PC-3 (cell line): Measurements from ENCODE around the gene IL6ST. TPM values are rescaled to one million over a fixed set of nuclear protein-coding genes. Genes with fewer than 3 reads are reported as not detected.

Source experiments
- ATAC-seq: fragments of 200-7000 bp; cut with Tn5 transposase; 2 replicates; pipeline ENCODE4 v1.9.1; 2020; ENCODE audit warnings: mild to moderate bottlenecking, moderate library complexity
- BruUV-seq: library from RNA; stranded (reverse); fragments of 400-500 nt; replicated peaks from 2 replicates; lab custom pipeline; 2021; lab: Mats Ljungman, UMichigan
- CTCF ChIA-PET: fragments of 300-600 bp; sonication (Branson Sonifier 250); formaldehyde crosslinking; loops from one replicate; lab custom pipeline; 2022; ENCODE audit warnings: antibody characterized with exemption; lab: Charles Lee
- POLR2A ChIA-PET: fragments of 300-600 bp; sonication (Branson Sonifier 250); formaldehyde crosslinking; loops from one replicate; lab custom pipeline; 2022; ENCODE audit warnings: antibody characterized with exemption; ENCODE audit not compliant: unreplicated experiment; lab: Charles Lee
- DNase-seq: peaks from one replicate; pipeline ENCODE4 v3.0.0-alpha.2; 2015
- H2AFZ ChIP-seq: fragments of 300-600 bp; sonication (generic); 2 replicates; pipeline ENCODE4 v1.6.0; 2016; ENCODE audit warnings: antibody characterized with exemption, low read length
- H3F3A ChIP-seq: fragments of 300-600 bp; sonication (generic); one replicate; pipeline ENCODE4 v1.6.0; 2017; ENCODE audit warnings: antibody characterized with exemption, low read length, control low read depth, mild to moderate bottlenecking; ENCODE audit not compliant: unreplicated experiment
- H3K27ac ChIP-seq: fragments of 300-600 bp; sonication (generic); 2 replicates; pipeline ENCODE4 v1.5.1; 2016; ENCODE audit warnings: mild to moderate bottlenecking, low read length
- H3K27me3 ChIP-seq: fragments of 300-600 bp; sonication (generic); 2 replicates; pipeline ENCODE4 v1.6.1; 2016; ENCODE audit warnings: low read length, mixed read lengths
- H3K36me3 ChIP-seq: fragments of 300-600 bp; sonication (generic); 2 replicates; pipeline ENCODE4 v1.6.1; 2016; ENCODE audit warnings: low read depth, mixed run types, low read length, mixed read lengths
- H3K4me1 ChIP-seq: fragments of 300-600 bp; sonication (generic); 2 replicates; pipeline ENCODE4 v1.5.1; 2016; ENCODE audit warnings: low read length; ENCODE audit not compliant: insufficient read depth
- H3K4me2 ChIP-seq: fragments of 300-600 bp; sonication (generic); 2 replicates; pipeline ENCODE4 v1.6.0; 2016; ENCODE audit warnings: low read length
- H3K4me3 ChIP-seq: fragments of 300-600 bp; sonication (generic); 2 replicates; pipeline ENCODE4 v1.5.1; 2016; ENCODE audit warnings: mild to moderate bottlenecking, low read length, mixed read lengths
- H3K79me2 ChIP-seq: fragments of 300-600 bp; sonication (generic); 2 replicates; pipeline ENCODE4 v1.6.1; 2017; ENCODE audit warnings: low read length, mixed read lengths
- H3K9ac ChIP-seq: fragments of 300-600 bp; sonication (generic); 2 replicates; pipeline ENCODE4 v1.6.0; 2016; ENCODE audit warnings: mild to moderate bottlenecking, low read length
- H3K9me2 ChIP-seq: fragments of 300-600 bp; sonication (generic); replicated peaks from 2 replicates; pipeline ENCODE4 v1.6.1; 2016; ENCODE audit warnings: mixed run types, low read length, mixed read lengths
- H3K9me3 ChIP-seq: fragments of 300-600 bp; sonication (generic); 2 replicates; pipeline ENCODE4 v1.6.1; 2016; ENCODE audit warnings: low read length, mixed read lengths
- H4K20me1 ChIP-seq: fragments of 300-600 bp; sonication (generic); 2 replicates; pipeline ENCODE4 v1.6.1; 2016; ENCODE audit warnings: low read length, mixed read lengths
- EZH2 ChIP-seq: fragments of 300-600 bp; sonication (generic); IDR thresholded peaks from one replicate; pipeline ENCODE4 v1.6.1; 2017; ENCODE audit warnings: antibody characterized with exemption, mild to moderate bottlenecking, low read length; ENCODE audit not compliant: unreplicated experiment
- EZH2phosphoT487 ChIP-seq: fragments of 300-600 bp; sonication (generic); IDR thresholded peaks from 2 replicates; pipeline ENCODE4 v1.6.1; 2018; ENCODE audit warnings: mild to moderate bottlenecking, antibody characterized with exemption, low read length, borderline replicate concordance
- intact Hi-C: fragments of 100-400 bp; cut with micrococcal nuclease; formaldehyde crosslinking; loops from 2 replicates; pipeline ENCODE4 v1.9.0; 2023
- total RNA-seq: library from RNA; depleted of rRNA; stranded (reverse); fragments of >200 nt; gene quantifications from 2 replicates; pipeline ENCODE4 v1.2.3, GENCODE V29; 2014
- TF ChIP-seq, protein P1 (sequence below): fragments of 300-600 bp; sonication (generic); conservative IDR thresholded peaks from 2 replicates; pipeline ENCODE4 v1.5.1; 2017; ENCODE audit warnings: antibody characterized with exemption, low read depth, mild to moderate bottlenecking, low read length

The IL6ST gene
- total RNA-seq, 1 experiment from 2014 or later, result 28.0 TPM

DNA sequence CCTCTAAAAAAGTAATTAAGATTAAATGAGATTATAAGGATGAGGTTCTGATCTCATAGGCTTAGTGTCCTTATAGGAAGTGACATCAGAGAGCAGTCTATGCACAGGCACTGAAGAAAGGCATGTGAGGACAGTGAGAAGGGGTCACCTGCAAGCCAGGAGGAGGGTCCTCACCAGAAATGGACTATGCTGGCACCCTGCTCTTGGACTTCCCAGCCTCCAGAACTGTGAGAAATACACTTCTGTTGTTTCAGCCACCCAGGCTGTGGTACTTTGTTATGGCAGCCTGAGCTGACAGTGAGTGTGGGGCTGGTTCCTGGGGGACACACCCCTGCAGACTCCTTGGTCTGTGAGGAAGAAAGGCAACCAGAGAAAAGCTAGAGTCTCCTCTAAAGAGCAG lies 34.7 kb upstream of the IL6ST start:
- TF ChIP-seq EZH2 (no peak), EZH2phosphoT487 (no peak)
- TF ChIP-seq, protein P1, sequence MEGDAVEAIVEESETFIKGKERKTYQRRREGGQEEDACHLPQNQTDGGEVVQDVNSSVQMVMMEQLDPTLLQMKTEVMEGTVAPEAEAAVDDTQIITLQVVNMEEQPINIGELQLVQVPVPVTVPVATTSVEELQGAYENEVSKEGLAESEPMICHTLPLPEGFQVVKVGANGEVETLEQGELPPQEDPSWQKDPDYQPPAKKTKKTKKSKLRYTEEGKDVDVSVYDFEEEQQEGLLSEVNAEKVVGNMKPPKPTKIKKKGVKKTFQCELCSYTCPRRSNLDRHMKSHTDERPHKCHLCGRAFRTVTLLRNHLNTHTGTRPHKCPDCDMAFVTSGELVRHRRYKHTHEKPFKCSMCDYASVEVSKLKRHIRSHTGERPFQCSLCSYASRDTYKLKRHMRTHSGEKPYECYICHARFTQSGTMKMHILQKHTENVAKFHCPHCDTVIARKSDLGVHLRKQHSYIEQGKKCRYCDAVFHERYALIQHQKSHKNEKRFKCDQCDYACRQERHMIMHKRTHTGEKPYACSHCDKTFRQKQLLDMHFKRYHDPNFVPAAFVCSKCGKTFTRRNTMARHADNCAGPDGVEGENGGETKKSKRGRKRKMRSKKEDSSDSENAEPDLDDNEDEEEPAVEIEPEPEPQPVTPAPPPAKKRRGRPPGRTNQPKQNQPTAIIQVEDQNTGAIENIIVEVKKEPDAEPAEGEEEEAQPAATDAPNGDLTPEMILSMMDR, result no peak
- Histone ChIP-seq H2AFZ (no peak overlapping the region), H4K20me1 (no peaks in the 10 kb centered on the region), H3K4me1 (peaks cover 15% of the 10 kb centered on the region), H3F3A (no peaks in the 10 kb centered on the region), H3K9me2 (no peaks in the 10 kb centered on the region), H3K36me3 (no peaks in the 10 kb centered on the region), H3K27ac (no peak overlapping the region), H3K9ac (no peak overlapping the region), H3K9me3 (no peaks in the 10 kb centered on the region), H3K4me2 (no peak overlapping the region), H3K79me2 (no peaks in the 10 kb centered on the region), H3K4me3 (no peak overlapping the region), H3K27me3 (no peaks in the 10 kb centered on the region)
- ChIA-PET POLR2A (no interaction called here), CTCF (no interaction called here)
- intact Hi-C loops, result no loop called here
- no TSS peak for BruUV-seq
- ATAC-seq (no peak), DNase-seq (no peak)

DNA sequence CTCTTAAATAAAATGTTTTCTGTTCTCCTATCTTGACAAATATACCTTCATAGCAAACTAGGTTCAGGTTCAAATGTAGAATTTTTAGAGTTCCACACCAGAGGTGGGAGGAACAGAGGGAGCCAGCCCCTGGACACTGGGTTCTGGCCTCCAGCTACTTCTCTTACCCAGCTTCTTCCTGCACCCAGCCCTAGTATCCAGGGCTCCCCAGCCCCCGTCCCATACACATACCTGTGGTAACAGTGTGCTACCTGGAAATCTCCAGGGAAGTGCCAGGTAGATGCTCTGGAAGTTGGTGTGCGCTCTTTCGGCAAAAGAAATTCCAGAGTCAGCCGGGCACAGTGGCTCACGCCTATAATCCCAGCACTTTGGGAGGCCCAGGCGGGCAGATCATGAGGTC lies 33.9 kb upstream of the IL6ST start:
- Histone ChIP-seq H3K4me3 (no peak overlapping the region), H4K20me1 (no peaks in the 10 kb centered on the region), H3K79me2 (no peaks in the 10 kb centered on the region), H3K9ac (no peak overlapping the region), H2AFZ (no peak overlapping the region), H3F3A (no peaks in the 10 kb centered on the region), H3K9me3 (no peaks in the 10 kb centered on the region), H3K4me2 (no peak overlapping the region), H3K27ac (no peak overlapping the region), H3K27me3 (no peaks in the 10 kb centered on the region), H3K4me1 (peaks cover 15% of the 10 kb centered on the region), H3K36me3 (no peaks in the 10 kb centered on the region), H3K9me2 (no peaks in the 10 kb centered on the region)
- ChIA-PET CTCF (no interaction called here), POLR2A (no interaction called here)
- DNase-seq (no peak), ATAC-seq (no peak)
- TF ChIP-seq EZH2 (no peak), EZH2phosphoT487 (no peak)
- TF ChIP-seq, protein P1, result no peak
- intact Hi-C loops, result no loop called here
- no TSS peak for BruUV-seq

DNA sequence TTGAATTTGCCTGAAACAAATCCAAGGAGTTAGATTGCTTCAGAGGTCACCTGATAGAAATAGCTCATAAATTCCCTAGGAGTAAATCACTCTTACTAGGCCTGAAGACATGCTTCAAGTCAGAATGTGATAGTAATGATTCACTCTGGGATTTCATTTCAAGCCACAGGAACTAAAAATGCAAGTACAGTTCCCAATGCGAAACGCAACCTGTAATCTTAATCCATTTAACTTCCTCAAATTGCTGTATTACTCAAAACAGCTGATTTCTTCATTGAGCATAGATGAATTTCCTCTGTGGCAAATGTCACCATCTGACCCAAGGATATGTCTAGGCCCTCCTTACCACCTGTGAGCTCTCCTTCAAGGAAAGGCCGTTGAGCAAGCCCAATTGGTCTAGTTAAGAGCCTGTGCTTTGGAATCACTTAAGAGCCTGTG lies 32.1 kb upstream of the IL6ST start:
- Histone ChIP-seq H3K36me3 (no peaks in the 10 kb centered on the region), H3K9me3 (no peaks in the 10 kb centered on the region), H3K27ac (peak overlapping the region; percentile 71), H3K4me3 (no peak overlapping the region), H3K4me2 (peak overlapping the region; percentile 63), H3K9ac (no peak overlapping the region), H3F3A (no peaks in the 10 kb centered on the region), H3K4me1 (peaks cover 15% of the 10 kb centered on the region), H3K27me3 (no peaks in the 10 kb centered on the region), H3K9me2 (no peaks in the 10 kb centered on the region), H4K20me1 (no peaks in the 10 kb centered on the region), H3K79me2 (no peaks in the 10 kb centered on the region), H2AFZ (peak overlapping the region; percentile 67)
- DNase-seq (peak; percentile 76), ATAC-seq (peak; percentile 55)
- no peak for TF ChIP-seq EZH2phosphoT487
- TF ChIP-seq, protein P1, result no peak
- TF ChIP-seq EZH2, result no peak
- no TSS peak for BruUV-seq
- POLR2A ChIA-PET, result interaction anchor here (0.6 kb wide), 1 partner anchor 20 kb away, joined by 4 read pairs; no protein-coding TSS in a partner anchor
- CTCF ChIA-PET, result no interaction called here
- intact Hi-C loops, result no loop called here
